Cardiac septum (tissue), 1 donor: Measurements from ENCODE around the gene ITLN1. TPM values are rescaled to one million over a fixed set of nuclear protein-coding genes. Genes with fewer than 3 reads are reported as not detected.

Experiments used
- DNase-seq: peaks from one replicate; pipeline ENCODE4 v3.0.0-alpha.2; 2020; ENCODE audit warnings: low spot score
- intact Hi-C: fragments of 100-400 bp; cut with DNase I; formaldehyde crosslinking; loops from one replicate; pipeline ENCODE4 v1.14.0; 2022
- total RNA-seq: library from RNA; stranded (reverse); fragmentation: NEBNext Ultra II Directional; extraction: Animal tissue kit (Norgen Biotek cat#: 25700); gene quantifications from one replicate; pipeline ENCODE4 v1.2.1, GENCODE V29; 2021
- donor health status: DM: no; HTN: no; CAD: no.

ITLN1 gene
- total RNA-seq, 1 donor from 2014 or later: 0.27 TPM

DNA sequence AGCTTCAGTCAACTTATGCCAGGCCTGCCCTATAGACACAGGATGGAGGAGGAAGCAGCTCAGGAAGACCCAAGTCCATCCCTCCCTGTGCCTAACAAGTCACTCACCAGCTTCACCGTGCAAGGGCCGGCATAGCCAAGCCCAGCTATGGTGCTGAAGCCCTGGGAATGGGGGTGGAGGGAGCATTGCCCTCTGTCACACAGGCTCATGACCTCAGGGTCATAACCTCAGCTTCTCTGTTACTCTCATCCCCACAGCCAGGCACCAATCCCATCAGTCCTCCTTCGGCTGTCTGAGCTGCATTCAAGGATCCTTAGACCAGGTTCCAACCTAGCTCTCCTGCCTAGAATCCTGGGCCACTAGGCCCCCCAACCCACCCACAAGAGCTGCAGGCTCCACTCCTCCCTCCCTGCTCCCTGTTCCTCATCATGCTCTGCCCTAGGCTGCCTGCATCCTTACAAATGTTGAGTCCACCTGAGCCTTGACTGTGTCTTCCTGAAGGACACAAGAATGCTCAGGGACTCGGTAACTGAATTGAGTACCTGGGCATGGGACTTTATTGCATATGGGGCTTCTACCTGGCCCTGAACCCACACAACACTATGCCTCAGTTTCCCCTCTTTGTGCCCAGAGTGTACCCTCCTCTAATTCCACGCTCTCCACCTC, 24.0 kb downstream of the ITLN1 start:
- no peak for DNase-seq
- intact Hi-C loops: no loop called here

GRCh38 chr1:160859166-160859565, 25.8 kb downstream of the ITLN1 start:
- DNase-seq: no peak
- intact Hi-C loops: no loop called here

- no peak for DNase-seq
- intact Hi-C loops: no loop called here
Observed at GRCh38 chr1:160858507-160858906, 26.5 kb downstream of the ITLN1 start.

DNA sequence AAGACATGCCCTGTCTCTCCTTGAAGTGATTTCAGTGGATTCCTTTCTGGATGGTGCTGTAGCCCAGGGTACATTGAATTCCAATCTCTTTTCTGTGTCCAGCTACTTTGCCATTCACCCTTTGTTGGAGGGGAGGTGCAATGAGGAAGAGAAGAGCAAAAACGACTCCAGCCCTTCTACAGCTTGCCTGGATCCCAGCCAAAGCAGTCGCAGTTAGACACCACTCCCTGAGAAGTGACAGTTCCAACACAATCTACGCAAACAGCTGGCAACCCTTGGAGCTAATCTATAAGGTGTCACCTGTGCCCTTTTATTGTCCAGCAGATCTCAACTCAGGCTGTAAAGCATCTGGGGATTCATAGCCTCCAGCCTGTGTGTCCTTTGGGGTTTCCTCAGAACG, 26.9 kb downstream of the ITLN1 start:
- DNase-seq: no peak
- intact Hi-C loops: no loop called here

DNA sequence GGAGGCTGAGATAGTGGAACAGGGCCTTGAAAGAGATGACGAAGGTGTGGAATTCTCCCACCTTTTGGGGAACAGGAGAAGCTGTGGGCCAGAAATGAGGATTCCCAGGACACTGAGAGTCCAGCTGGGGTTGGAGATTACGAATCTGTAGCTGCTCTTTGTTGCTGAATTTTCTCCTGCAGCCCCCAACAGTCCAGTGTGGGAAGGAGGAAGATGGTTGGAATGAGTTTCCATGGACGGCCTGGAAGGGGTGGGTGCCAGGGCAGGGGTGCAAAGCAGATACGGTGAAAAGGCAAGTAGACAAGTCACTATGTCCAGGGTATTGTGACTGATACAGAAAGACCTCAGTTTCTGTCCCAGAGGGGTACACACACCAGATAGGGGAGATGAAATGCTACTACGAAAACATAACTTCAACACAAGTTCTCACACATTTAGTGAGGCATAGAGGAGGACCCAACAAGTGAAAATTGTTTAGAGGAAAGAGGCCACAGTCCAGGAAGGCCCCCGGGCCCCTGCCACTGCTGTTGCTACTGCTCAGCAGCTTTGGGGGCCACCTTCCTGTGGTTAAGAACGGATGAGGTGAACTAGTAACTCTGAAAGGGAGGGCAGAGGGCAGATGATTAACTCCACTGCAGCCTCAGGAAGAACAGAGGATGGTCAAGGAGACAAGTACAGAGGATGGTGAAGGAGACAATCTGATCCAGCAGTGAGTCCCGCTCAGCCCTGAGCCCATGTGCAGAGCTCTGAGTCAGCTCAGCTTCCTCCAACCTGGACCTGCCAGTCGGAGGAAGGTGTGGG, 29.6 kb downstream of the ITLN1 start:
- intact Hi-C loops: no loop called here
- DNase-seq: no peak

- intact Hi-C loops: no loop called here
- DNase-seq: no peak
Observed at GRCh38 chr1:160853754-160854153, 31.2 kb downstream of the ITLN1 start.

- no peak for DNase-seq
- intact Hi-C loops: no loop called here
Observed at GRCh38 chr1:160853014-160853413, 32.0 kb downstream of the ITLN1 start.

GRCh38 chr1:160850993-160851392, 34.0 kb downstream of the ITLN1 start:
- no peak for DNase-seq
- intact Hi-C loops: no loop called here

GRCh38 chr1:160850541-160850940, 34.4 kb downstream of the ITLN1 start:
- DNase-seq: no peak
- intact Hi-C loops: no loop called here

GRCh38 chr1:160846281-160846680, 38.7 kb downstream of the ITLN1 start:
- no peak for DNase-seq
- intact Hi-C loops: no loop called here

- intact Hi-C loops: loop anchor here (5.0 kb wide), 1 partner anchor 88 kb away; no protein-coding TSS in a partner anchor
- no peak for DNase-seq
Observed at GRCh38 chr1:160844447-160845232, 40.3 kb downstream of the ITLN1 start.

DNA sequence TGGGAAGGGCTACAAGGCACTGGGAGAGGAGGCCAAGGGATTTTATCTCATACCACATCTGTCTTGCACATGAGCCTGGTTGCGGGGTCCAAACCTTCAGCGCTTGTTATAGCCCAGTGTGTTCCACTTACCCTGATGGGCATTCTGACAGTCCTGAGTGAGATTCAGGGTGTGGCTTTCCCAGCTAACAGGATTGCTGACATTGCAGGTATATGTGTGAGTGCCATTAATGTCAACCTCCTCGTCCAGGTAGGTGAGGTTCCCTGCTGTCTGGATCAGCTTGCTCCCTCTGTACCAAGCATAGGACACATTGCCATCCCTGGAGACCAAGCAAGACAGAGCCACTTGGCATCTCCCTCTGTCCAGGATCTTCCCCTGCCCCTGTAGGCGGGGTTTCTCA, 43.9 kb downstream of the ITLN1 start:
- intact Hi-C loops: loop anchor here (5.0 kb wide), 1 partner anchor 91 kb away; no protein-coding TSS in a partner anchor
- no peak for DNase-seq

- intact Hi-C loops: loop anchor here (5.0 kb wide), 1 partner anchor 93 kb away; no protein-coding TSS in a partner anchor
- no peak for DNase-seq
Observed at GRCh38 chr1:160839746-160840145, 45.2 kb downstream of the ITLN1 start.

- intact Hi-C loops: no loop called here
- no peak for DNase-seq
Observed at GRCh38 chr1:160838888-160839287, 46.1 kb downstream of the ITLN1 start.

DNA sequence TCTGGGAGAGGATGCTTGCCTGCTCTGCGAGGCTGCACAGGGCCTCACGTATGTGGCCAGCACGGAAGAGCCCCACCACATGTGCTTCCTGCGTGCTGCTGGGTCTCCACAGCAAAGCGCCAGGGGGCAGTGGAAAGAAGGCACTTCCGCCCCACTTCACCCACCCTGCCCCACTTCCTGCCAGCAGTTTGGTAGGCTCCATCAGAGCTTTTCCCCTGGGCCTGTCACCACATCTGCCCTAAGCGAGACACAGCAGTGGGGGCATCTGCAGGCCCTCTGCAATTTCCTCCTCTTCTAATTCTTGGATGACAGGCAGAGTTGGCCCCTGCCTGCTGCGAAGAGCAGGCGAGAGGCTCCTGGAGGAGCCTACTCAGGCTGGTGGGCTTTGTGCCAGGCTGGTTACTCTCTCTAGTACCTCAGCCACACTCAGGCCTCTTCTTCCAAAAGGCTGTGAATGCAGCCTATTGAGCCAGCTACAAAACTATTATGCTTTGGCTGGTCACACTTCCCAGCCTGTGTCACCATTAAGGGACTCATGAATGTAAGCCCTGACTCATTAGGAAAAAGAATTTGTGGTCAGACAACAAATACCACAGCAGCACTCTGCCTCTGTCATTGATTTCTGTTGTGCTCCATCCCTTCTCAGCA, 47.3 kb downstream of the ITLN1 start:
- intact Hi-C loops: loop anchor here (2.0 kb wide), 1 partner anchor 113 kb away; no protein-coding TSS in a partner anchor
- DNase-seq: peak; percentile 80

- DNase-seq: no peak
- intact Hi-C loops: loop anchor here (2.0 kb wide), 1 partner anchor 114 kb away; no protein-coding TSS in a partner anchor
Observed at GRCh38 chr1:160836981-160837557, 47.9 kb downstream of the ITLN1 start.

DNA sequence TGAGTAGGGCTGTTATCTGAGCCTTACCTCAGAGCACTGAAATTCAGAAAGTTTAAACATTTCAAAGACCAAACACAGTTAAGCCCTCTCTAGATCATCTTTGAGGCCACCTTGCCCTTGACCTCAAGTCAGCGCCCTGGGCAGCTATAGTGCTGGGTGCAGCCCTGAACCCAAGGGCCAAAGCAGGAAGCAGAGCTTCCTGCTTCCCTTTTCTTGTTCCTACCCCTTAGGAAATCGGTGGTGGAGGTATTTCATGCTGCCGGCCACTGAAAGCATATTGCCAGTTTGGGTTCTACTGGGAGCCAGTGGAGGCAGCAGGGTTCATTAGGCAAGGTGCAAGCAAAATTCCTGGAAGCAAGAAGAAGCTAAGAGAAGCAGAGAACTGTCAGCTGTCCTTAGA, 48.4 kb downstream of the ITLN1 start:
- DNase-seq: no peak
- intact Hi-C loops: loop anchor here (2.0 kb wide), 1 partner anchor 114 kb away; no protein-coding TSS in a partner anchor

DNA sequence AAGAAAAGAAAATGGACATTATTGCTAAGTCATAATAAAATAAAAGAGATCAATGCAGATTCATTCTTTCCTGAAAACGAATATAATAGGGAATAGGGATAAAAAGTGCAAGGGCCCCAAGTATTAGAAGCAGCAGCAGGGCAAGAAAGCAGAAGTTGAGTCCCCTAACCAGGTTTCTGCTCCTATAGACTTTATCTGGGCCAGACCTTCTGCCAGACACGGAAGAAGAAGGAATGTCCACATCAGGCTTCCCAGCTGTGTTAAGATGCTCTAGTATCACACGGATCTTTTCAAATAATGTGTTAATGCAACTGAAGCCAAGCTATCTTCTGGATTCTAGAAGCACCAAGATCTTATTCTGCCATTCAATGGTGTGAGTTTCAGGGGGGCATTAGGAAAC, 49.2 kb downstream of the ITLN1 start:
- no peak for DNase-seq
- intact Hi-C loops: loop anchor here (2.0 kb wide), 1 partner anchor 115 kb away; no protein-coding TSS in a partner anchor

GRCh38 chr1:160834945-160835565, 49.9 kb downstream of the ITLN1 start:
- intact Hi-C loops: no loop called here
- no peak for DNase-seq
